ENCODE measurements around the gene VKORC1.

The VKORC1 gene

GRCh38 chr16:31110106-31111034, 15.8 kb upstream of the VKORC1 start:
- Histone ChIP-seq H3K4me3 (replicated peaks; ENCODE audit: insufficient read depth, low read length) (no peak overlapping the region), H3K27ac (replicated peaks) (no peak overlapping the region), H3K27me3 (ENCODE audit: insufficient read depth, poor library complexity, severe bottlenecking) (no peaks in the 10 kb centered on the region)
- TF ChIP-seq SPI1 (IDR thresholded peaks at IDR 0.05; ENCODE audit: borderline replicate concordance, low read depth) (no peak), REST (IDR thresholded peaks at IDR 0.05; ENCODE audit: insufficient replicate concordance, low read depth) (no peak), POLR2AphosphoS5 (IDR thresholded peaks at IDR 0.05; ENCODE audit: low read depth) (no peak), CTCF (IDR thresholded peaks at IDR 0.05; ENCODE audit: insufficient read depth, low read length) (no peak)
- no peak for DNase-seq (ENCODE audit: low read depth in 1 of 2, low spot score in 1 of 2)

DNA sequence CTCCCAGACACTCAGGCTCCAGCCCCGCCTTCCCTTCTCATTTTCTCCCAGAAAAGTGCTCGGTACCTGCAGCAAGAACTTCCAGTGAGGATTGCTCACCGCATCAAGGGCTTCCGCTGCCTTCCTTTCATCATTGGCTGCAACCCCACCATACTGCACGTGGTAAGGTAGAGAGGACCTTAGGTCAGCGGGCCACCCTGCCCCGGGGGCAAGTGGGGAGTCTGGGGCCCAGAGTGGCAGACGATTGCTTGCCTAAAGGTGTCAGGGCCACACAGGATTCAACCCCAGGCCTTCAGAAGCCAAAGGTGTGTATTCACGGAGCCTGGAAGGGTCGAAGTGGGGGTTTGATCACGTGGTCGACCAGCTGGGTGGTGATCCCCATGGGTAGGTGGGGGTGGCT, 15.0 kb upstream of the VKORC1 start:
- no peak overlapping the region for H3K27ac ChIP-seq (replicated peaks)
- H3K4me3 ChIP-seq (replicated peaks; ENCODE audit: insufficient read depth, low read length) = no peak overlapping the region
- TF ChIP-seq POLR2AphosphoS5 (IDR thresholded peaks at IDR 0.05; ENCODE audit: low read depth) (no peak), GABPA (IDR thresholded peaks at IDR 0.05; ENCODE audit: low read depth) (no peak), SPI1 (IDR thresholded peaks at IDR 0.05; ENCODE audit: borderline replicate concordance, low read depth) (no peak), CTCF (IDR thresholded peaks at IDR 0.05; ENCODE audit: insufficient read depth, low read length) (no peak), REST (IDR thresholded peaks at IDR 0.05; ENCODE audit: insufficient replicate concordance, low read depth) (no peak)
- no peaks in the 10 kb centered on the region for H3K27me3 ChIP-seq (ENCODE audit: insufficient read depth, poor library complexity, severe bottlenecking)
- DNase-seq (ENCODE audit: low read depth in 1 of 2, low spot score in 1 of 2) = no peak

- no peak for DNase-seq (ENCODE audit: low read depth in 1 of 2, low spot score in 1 of 2)
- no peak for TF ChIP-seq POLR2AphosphoS5 (IDR thresholded peaks at IDR 0.05; ENCODE audit: low read depth)
- no peak for TF ChIP-seq SPI1 (IDR thresholded peaks at IDR 0.05; ENCODE audit: borderline replicate concordance, low read depth)
- TF ChIP-seq CTCF (IDR thresholded peaks at IDR 0.05; ENCODE audit: insufficient read depth, low read length) = no peak
- TF ChIP-seq REST (IDR thresholded peaks at IDR 0.05; ENCODE audit: insufficient replicate concordance, low read depth) = no peak
- no peak for TF ChIP-seq GABPA (IDR thresholded peaks at IDR 0.05; ENCODE audit: low read depth)
- Histone ChIP-seq H3K4me3 (replicated peaks; ENCODE audit: insufficient read depth, low read length) (peak overlapping the region; percentile 97), H3K27ac (replicated peaks) (peak overlapping the region; percentile 72), H3K27me3 (ENCODE audit: insufficient read depth, poor library complexity, severe bottlenecking) (no peaks in the 10 kb centered on the region)
Observed at GRCh38 chr16:31108794-31109558, 14.4 kb upstream of the VKORC1 start.

Measured in HL-60 (cell line).